OCI-LY3 (cell line): Measurements from ENCODE around the gene GAS7.

ENCODE experiments used
- H2AFZ ChIP-seq: fragments of 200-600, 300-600 bp; shearing (Covaris generic); 2 replicates; pipeline ENCODE4 v1.6.0; 2014; ENCODE audit warnings: antibody characterized with exemption, low read depth, low read length
- H3K27ac ChIP-seq: fragments of 200-600, 300-600 bp; sonication (generic); 2 replicates; pipeline ENCODE4 v1.5.1; 2014; ENCODE audit warnings: mild to moderate bottlenecking, low read length, moderate library complexity, mixed read lengths
- H3K27me3 ChIP-seq: fragments of 200-600, 300-600 bp; sonication (generic); 2 replicates; pipeline ENCODE4 v1.6.1; 2014; ENCODE audit warnings: low read depth, low read length, mixed read lengths
- H3K36me3 ChIP-seq: fragments of 200-600, 300-600 bp; sonication (generic); replicated peaks from 2 replicates; pipeline ENCODE3; 2014; ENCODE audit warnings: low read depth, low read length, mixed read lengths
- H3K4me1 ChIP-seq: fragments of 300-600, 200-600 bp; sonication (generic); 2 replicates; pipeline ENCODE4 v1.6.1; 2014; ENCODE audit warnings: low read length, mixed read lengths
- H3K4me2 ChIP-seq: fragments of 200-600, 300-600 bp; sonication (generic); 2 replicates; pipeline ENCODE4 v1.6.1; 2014; ENCODE audit warnings: low read length, mixed read lengths
- H3K4me3 ChIP-seq: fragments of 300-600, 200-600 bp; sonication (generic); 2 replicates; pipeline ENCODE4 v1.5.1; 2014; ENCODE audit warnings: antibody characterized with exemption, mild to moderate bottlenecking, low read length, moderate library complexity
- H3K79me2 ChIP-seq: fragments of 300-600, 200-600 bp; shearing (Covaris generic); 2 replicates; pipeline ENCODE4 v1.6.1; 2014; ENCODE audit warnings: mild to moderate bottlenecking, low read length, mixed read lengths
- H3K9ac ChIP-seq: fragments of 300-600, 200-600 bp; shearing (Covaris generic); 2 replicates; pipeline ENCODE4 v1.6.0; 2014; ENCODE audit warnings: mild to moderate bottlenecking, low read length, moderate library complexity
- H3K9me3 ChIP-seq: fragments of 200-600, 300-600 bp; shearing (Covaris generic); 2 replicates; pipeline ENCODE4 v1.6.1; 2014; ENCODE audit warnings: low read length, mixed read lengths; ENCODE audit not compliant: insufficient read depth
- H4K20me1 ChIP-seq: fragments of 200-600, 300-600 bp; sonication (generic); 2 replicates; pipeline ENCODE4 v1.6.1; 2016; ENCODE audit warnings: low read length, mixed read lengths; ENCODE audit not compliant: insufficient read depth
- EZH2phosphoT487 ChIP-seq: fragments of 200-600 bp; shearing (Covaris generic); IDR thresholded peaks from 2 replicates; pipeline ENCODE4 v1.6.1; 2018; ENCODE audit warnings: antibody characterized with exemption, mixed run types, low read depth
- TF ChIP-seq, protein P1 (sequence below): fragments of 200-600, 300-600 bp; sonication (generic); IDR thresholded peaks from 2 replicates; pipeline ENCODE4 v1.5.1; 2014; ENCODE audit warnings: antibody characterized with exemption, low read length, low read depth

The GAS7 gene

GRCh38 chr17:10094797-10095196 lies 103.6 kb downstream of the GAS7 start:
- no peak overlapping the region for H3K4me3 ChIP-seq
- no peaks in the 10 kb centered on the region for H3K9me3 ChIP-seq
- no peaks in the 10 kb centered on the region for H3K4me1 ChIP-seq
- H3K4me2 ChIP-seq: no peak overlapping the region
- H3K27me3 ChIP-seq: no peaks in the 10 kb centered on the region
- H3K79me2 ChIP-seq: no peaks in the 10 kb centered on the region
- no peaks in the 10 kb centered on the region for H3K36me3 ChIP-seq
- no peak overlapping the region for H2AFZ ChIP-seq
- H3K27ac ChIP-seq: no peak overlapping the region
- no peaks in the 10 kb centered on the region for H4K20me1 ChIP-seq
- H3K9ac ChIP-seq: no peak overlapping the region
- no peak for TF ChIP-seq EZH2phosphoT487
- TF ChIP-seq, protein P1, sequence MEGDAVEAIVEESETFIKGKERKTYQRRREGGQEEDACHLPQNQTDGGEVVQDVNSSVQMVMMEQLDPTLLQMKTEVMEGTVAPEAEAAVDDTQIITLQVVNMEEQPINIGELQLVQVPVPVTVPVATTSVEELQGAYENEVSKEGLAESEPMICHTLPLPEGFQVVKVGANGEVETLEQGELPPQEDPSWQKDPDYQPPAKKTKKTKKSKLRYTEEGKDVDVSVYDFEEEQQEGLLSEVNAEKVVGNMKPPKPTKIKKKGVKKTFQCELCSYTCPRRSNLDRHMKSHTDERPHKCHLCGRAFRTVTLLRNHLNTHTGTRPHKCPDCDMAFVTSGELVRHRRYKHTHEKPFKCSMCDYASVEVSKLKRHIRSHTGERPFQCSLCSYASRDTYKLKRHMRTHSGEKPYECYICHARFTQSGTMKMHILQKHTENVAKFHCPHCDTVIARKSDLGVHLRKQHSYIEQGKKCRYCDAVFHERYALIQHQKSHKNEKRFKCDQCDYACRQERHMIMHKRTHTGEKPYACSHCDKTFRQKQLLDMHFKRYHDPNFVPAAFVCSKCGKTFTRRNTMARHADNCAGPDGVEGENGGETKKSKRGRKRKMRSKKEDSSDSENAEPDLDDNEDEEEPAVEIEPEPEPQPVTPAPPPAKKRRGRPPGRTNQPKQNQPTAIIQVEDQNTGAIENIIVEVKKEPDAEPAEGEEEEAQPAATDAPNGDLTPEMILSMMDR: no peak

DNA sequence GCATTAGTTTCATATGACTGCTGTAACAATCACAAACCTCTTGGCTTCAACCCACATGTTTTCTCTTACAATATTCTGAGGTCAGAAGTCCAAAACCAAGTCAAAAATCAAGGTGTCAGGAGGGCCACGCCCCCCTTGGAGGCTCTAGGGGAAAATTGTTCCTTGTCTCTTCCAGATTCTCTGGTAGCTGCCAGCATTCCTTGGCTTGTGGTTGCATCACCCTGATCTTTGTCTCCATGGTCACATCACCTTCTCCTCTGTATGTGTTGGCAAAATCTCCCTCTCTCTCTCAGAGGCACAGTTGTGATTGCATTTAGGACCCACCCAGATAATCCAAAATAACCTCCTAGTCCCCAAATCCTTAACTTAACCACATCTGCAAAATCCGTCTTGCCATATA lies 105.8 kb downstream of the GAS7 start:
- Histone ChIP-seq H2AFZ (no peak overlapping the region), H3K4me3 (no peak overlapping the region), H3K9me3 (no peaks in the 10 kb centered on the region), H3K27me3 (no peaks in the 10 kb centered on the region), H3K4me2 (no peak overlapping the region), H4K20me1 (no peaks in the 10 kb centered on the region), H3K36me3 (no peaks in the 10 kb centered on the region), H3K4me1 (no peaks in the 10 kb centered on the region), H3K9ac (no peak overlapping the region), H3K27ac (no peak overlapping the region), H3K79me2 (no peaks in the 10 kb centered on the region)
- TF ChIP-seq, protein P1: no peak
- no peak for TF ChIP-seq EZH2phosphoT487

- Histone ChIP-seq H3K4me2 (no peak overlapping the region), H3K4me3 (no peak overlapping the region), H2AFZ (no peak overlapping the region), H3K27ac (no peak overlapping the region), H3K4me1 (no peaks in the 10 kb centered on the region), H3K9me3 (no peaks in the 10 kb centered on the region), H3K79me2 (no peaks in the 10 kb centered on the region), H3K9ac (no peak overlapping the region), H3K27me3 (no peaks in the 10 kb centered on the region), H3K36me3 (no peaks in the 10 kb centered on the region), H4K20me1 (no peaks in the 10 kb centered on the region)
- TF ChIP-seq, protein P1: no peak
- no peak for TF ChIP-seq EZH2phosphoT487
These were observed 107.4 kb downstream of the GAS7 start for GRCh38 chr17:10091046-10091445.

DNA sequence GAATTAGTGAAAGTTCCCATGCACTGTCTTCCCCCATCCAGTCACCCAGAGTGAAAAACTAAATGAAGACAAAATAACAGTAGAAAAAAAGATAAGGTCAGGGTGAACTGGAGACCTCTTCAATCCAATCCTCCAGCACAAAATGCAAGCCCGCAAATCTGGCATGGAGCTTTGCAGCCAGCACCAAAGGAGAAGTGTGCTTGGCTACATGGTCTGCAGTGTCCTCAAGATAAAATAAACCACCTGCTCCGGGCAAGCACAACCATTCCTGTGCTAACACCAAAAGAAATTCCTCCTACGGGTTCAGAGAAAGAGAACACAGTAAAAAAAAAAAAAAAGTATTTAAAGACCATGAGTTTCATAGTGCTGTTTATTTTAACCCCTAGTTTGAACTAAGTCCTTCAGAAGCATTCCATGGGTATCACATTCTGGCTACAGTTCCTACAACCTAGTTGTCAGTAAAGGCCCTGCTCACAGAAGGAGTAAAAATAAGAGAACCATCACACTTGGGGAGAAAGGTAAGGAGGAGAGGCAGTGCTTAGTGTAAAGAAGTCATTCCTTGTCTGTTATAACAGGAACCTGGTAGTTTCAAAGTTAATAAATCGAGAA lies 109.1 kb downstream of the GAS7 start:
- H3K4me2 ChIP-seq: no peak overlapping the region
- no peak overlapping the region for H3K4me3 ChIP-seq
- no peaks in the 10 kb centered on the region for H3K27me3 ChIP-seq
- H3K79me2 ChIP-seq: no peaks in the 10 kb centered on the region
- no peaks in the 10 kb centered on the region for H3K36me3 ChIP-seq
- H3K9ac ChIP-seq: no peak overlapping the region
- no peaks in the 10 kb centered on the region for H3K4me1 ChIP-seq
- no peak overlapping the region for H2AFZ ChIP-seq
- no peak overlapping the region for H3K27ac ChIP-seq
- no peaks in the 10 kb centered on the region for H3K9me3 ChIP-seq
- no peaks in the 10 kb centered on the region for H4K20me1 ChIP-seq
- TF ChIP-seq, protein P1: no peak
- no peak for TF ChIP-seq EZH2phosphoT487
